CD4-positive, alpha-beta T cell treated with Interferon gamma for 1 hour (primary cell): ENCODE results near the gene CTRB1.
"Not testable (repeated sequence)": the region's sequence is repeated elsewhere in the genome, so short reads cannot be mapped to it uniquely, and the experiment has no call there.

ENCODE experiments used
- DNase-seq: peaks from one replicate; pipeline ENCODE4 v3.0.0-alpha.2; 2020

CTRB1 gene

DNA sequence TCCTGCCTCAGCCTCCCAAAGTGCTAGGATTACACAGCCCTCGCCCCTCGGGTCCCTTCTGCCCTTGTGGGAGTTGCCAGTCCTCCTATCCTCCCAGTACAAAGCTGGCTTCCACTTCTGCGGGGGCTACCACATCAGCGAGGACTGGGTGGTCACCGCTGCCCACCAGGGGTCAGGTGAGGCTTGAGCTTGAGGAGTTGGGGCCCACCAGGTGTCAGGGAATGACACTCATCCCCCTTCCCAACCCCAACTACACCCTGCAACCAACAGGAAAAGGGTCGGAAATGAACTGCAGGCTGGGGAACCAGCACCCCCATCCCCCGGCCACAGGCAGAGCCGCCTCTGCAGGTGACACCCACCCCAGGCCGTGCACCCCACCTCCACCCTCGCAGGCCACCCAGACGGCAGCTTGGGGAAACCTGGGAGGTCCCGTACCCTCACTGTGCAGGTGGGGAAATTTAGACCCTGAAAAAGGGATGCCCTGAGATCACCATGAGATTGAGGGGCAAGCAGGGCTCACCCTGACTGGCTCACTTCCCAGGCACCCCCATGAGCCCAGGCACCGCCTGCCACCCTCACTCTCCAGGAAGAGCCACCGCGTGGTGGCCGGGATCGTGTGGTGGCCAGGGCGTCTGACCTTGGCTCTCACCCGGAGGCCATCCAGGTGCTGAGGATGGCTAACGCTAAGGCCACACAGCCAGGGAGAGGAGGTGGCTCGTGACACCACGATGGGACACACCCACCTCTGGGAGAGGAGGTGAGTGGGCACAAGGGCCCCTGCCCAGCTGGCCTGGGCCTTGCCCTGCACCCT lies 8.0 kb downstream of the CTRB1 start:
- no peak for DNase-seq

DNA sequence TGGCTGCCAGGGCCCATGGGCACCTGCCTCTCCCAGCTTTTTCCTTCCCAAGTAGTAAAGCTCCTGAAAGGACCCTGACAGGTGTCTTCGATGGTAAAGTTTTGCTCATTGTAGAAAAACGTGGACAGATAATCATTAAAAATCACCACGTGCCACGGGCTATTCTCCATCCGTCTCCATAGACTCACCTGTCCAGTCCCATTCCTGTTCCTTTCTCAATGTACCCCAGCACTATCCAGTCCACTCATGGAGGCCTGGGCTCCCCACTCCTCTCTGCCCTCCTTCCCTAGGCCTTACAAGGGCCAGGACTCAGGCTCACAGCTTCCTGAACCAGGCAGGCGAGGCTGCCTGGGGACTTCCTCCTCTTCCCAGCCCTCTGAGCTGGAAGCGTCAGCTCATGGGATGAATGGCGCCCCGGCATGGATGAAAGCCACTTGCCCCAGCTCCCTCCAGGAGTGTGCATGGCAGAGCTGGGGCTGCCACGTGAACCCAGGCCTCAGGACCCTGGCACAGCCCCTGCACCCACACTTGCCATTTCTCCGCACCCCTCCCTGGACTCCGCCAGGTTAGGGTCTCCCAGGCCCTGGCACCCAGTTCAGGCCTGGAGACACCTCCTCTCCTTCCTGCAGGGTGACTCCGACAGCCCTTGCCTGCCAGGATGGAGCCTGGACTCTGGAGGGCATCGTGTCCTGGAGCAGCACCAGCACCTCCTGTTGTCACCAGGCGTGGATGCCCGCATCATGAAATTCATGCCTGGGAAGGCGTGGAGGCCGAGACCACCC lies 8.8 kb downstream of the CTRB1 start:
- DNase-seq: no peak

DNA sequence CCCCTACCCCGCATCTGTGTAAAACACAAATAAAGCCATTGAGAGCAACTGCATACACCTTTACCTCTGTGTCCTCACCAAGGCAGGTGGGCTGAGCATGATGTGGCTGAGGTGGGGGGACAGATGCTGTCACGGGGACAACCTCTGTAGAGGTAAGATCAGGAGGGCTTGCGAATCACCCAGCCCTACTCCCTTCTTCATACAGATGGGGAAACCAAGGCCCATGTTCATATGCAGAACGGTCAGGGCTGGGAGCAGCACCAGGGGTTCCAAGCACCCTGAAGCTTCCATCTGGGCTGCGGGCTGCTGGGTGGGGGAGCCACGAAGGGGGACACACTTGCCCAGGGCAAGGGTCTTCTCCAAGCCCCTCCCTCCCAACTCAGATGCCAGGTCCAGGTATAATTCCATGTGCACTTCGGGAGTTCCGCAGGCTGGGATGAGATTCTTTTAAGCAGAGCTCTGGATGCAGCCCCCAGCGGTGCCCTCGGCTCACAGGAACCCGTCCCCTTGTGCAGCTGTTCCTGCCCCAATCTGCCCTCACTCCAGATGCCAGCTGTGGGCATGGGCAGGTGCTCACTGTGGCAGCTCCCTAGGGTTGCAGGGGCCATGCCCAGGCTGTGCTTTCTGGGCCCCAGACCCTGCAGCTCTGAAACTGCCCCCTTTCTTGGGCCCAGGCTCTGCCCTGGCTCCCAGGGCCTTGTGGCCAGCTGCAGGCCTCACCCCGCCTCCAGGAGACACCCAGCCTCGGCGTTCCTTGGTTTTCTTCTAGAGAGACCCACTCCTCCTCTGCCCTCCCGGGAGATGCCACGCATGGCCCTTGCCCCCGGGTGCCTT lies 9.6 kb downstream of the CTRB1 start:
- no peak for DNase-seq

DNA sequence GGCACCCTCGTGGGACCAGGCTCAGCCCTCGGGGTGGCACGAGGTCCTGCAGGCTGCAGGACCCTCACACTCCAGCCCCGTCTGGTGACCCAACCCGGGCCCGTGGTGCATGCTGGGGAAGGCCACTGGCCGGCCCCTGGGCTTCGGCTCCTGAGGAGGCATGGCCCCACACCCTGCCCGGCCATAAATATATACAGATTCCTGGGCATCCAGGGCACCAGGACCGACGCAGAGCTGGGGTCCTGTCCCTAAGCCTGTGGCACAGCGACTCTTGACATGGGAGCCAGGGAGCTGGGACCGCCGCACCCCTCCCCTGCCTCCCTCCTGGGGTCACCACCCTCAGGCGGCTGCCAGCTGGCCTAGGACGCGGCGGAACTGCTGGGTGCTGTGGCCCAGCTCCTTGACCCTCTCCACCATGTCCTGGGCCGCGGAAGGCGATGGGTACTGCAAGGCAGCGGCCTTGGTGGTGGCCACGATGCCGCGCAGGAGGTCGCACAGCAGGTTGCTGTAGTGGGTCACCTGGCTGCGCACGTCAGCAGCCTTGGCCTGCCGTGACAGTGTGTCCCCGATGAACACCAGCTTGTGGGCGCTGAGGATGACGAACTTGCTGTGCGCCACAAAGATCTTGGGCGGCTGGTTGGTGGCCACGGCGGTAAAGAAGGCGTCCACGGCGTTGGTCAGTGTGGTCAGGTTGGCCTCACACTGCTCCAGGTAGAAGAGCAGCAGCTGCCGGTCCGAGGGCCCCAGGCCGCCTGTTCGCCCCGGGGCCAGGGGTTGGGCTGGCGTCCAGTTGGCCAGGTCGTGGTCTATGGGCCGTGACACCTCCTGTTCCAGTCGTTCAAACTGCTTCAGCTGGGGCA lies 10.6 kb downstream of the CTRB1 start:
- no peak for DNase-seq

DNA sequence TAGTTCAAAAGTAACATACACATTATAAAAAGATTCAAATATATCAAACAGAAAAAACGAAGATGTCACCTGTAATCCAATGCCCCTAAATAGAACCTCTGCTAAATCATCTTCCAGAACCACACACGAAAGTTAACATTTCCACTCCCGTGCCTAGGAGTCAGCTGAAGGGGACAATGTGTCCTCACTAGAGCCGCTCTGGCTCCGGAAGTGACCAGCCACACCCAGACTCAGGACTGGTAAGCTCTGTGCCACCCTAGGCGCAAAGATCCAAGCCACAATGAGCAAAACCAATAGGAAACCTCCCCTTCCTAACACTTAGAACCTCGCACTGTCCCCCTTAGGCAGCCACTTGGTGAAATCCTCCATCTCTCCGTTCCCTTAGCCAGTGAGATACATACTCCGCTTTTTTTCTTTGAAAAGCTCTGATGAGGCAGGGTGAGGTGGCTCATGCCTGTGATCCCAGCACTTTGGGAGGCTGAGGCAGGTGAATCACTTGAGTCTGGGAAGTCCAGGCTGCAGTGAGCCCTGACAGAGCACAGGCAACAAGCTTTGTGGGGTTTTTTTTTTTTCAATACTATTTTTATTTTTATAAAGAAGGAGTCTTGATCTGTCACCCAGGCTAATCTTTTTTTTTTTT lies 11.8 kb downstream of the CTRB1 start:
- no peak for DNase-seq

DNA sequence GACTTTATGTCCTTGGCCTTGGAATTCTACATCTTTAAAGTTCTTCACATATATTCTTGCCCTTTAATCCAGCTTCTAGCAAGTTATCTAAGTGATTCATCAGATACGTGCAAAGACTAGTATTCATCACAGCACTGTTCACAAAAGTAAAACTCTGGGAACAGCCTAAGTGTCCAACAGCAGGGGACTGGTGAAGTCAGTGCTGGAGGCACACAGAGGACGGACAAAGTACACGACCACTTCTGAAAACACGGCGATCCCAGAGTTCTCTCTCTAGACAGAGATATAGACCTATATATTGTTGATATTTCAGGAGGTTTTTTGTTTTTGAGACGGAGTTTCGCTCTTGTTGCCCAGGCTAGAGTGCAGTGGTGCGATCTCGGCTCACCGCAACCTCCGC lies 12.8 kb downstream of the CTRB1 start:
- DNase-seq: no peak

DNA sequence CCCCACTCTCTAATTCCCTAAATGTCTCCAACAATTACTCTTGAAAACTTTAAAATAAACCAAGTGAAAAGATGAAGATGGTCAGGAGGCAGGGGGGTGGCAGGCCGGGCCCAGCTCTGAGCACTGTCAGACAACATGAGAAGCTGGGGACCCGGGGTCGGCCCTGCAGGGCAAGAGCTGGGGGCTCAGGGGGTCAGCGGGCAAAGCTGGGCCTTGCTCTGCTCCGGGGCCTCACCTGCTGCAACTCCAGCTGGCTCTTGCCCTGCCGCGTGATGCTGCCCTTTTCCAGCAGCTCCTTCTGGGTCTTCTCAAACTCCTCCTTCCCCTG lies 14.8 kb downstream of the CTRB1 start:
- no peak for DNase-seq

DNA sequence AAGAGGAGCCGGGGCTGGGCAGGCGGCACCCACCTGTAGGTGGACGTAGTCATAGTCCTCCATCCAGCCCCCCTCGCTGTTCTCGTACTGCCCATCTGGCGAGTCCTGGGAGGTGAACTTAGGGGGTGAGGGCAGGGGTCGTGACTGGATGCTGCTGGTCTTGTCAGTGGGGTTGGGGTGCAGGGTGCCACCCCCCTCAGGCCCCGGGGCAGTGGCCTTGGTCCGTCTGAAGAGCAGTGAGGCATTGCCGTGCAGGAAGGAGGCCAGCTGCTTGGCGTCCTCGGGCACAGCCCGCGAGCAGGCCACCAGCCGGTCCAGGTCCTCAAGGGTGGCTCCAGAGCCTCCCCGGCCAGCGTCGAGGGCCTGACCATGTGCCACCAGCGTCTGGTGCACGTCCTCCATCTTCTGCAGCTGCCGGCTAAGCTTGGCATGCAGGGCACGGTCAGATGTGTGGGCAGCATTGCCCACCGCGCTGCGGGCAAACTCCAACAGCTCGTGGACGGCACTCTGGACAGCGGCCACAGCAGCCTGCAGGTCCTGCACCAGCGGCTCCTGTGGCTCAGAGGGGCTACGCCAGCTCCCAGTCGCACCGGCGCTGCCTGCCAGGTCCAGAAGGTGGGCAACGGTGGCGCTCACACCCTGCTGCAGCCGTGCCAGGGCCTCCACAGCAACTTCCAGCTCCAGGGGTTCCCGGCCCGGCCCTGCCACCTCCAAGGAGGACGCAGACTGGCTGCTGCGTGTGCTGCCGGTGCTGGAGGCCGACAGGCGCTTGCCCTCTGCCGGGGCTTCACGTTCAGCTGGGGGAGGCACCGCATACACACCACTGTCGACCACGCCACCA lies 16.3 kb downstream of the CTRB1 start:
- no peak for DNase-seq

DNA sequence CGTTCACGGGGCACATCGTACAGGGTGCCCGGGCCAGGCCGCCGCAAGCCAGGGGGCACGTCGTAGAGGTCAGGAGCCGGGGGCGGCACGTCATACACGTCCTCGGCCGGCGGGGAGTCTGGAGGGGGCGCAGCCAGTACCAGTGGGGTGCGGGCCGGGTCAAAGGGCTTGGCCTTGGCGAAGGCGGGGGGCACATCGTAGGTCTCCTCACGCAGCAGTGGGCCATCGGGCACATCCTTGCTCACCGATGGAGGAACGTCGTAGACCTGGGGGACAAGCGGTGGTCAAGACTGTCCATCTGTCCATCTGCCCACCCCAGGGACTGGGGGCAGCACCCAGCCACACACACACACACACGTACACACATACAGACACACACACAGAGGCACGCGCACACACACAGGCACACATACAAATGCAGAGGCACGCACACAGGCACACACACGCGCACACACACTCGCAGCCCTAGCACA lies 17.0 kb downstream of the CTRB1 start:
- DNase-seq: no peak

DNA sequence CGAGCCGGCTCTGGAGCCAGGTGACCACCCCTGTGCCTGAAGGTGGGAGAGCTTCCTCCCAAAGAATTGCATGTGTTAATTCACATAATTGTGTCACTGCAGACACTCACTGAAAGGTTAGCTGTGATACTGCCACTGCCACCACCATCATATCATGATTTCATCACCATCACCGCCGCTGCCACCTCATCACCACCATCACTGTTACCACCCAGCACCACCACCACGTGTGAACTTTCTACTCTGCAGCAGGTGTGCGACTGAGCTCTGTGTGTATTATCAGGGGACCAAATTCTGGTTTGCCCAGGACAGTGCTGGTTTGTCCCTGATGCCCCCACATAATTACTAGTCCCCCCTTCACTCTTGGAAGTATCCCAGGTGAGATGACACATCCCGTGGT lies 17.4 kb downstream of the CTRB1 start:
- DNase-seq: no peak

DNA sequence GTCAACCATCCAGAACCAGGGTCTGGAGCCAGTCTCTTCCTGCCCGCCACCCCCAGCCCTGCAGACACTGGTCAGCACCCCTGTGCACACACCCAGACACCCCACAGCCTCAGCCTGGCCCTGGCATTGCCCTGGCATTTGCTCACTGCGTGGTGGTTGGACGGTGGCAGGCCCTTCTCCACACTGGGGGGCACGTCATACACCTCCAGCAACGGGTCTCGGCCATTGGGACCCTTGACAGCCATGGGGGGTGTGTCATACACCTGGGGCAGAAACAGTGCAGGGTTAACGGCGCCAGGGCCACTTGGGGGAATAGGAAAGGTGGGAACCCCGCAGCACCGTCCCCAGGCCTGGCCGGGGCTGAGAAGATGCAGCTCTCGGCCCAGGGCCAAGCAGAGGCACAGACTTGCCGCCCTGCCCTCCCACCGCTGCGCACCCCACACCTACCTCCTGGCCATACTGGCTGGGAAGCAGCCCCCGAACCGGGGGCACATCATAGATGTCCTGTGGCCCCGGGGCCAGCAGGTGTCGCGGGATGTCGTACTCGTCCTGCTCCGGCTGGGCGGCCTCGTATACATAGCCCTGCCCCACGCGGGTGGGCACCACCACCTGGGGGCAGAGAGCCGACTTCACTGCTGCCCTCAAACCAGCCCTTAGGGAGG lies 18.1 kb downstream of the CTRB1 start:
- DNase-seq: no peak

DNA sequence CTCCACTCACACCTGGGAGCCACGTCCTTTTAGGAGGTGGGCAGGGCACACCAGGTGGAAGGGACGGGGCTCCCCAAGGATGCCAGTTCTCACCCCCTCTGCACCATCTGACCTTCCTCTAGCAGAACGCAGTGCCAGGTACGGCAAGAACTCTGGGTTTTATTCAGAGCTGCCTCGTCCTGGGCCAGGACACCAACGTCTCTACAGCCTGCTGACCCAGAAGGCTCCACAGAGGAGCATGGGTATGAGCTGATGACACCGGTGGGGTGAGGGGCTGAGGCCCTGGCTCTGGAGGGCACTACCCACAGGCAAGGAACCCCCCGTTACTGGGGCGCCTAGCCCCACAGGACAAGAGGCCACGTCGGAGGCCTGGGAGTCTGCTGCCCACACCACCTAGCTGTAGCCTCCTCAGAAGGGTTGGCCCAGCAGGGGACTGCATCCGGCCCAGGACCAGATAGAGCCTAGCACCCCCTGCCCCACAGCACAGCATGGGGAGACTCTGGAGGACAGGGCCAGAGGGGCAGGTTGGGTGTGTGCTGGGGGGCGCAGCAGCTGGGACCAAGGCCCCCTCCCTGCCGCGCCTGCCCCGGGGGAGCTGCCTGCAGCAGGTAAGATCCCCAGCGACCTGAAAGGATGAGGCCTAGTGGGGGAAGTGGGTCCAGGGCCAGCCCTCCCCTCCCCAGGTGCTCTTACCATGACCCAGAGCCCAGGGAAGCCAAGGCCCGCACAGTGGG lies 18.8 kb downstream of the CTRB1 start:
- no peak for DNase-seq

DNA sequence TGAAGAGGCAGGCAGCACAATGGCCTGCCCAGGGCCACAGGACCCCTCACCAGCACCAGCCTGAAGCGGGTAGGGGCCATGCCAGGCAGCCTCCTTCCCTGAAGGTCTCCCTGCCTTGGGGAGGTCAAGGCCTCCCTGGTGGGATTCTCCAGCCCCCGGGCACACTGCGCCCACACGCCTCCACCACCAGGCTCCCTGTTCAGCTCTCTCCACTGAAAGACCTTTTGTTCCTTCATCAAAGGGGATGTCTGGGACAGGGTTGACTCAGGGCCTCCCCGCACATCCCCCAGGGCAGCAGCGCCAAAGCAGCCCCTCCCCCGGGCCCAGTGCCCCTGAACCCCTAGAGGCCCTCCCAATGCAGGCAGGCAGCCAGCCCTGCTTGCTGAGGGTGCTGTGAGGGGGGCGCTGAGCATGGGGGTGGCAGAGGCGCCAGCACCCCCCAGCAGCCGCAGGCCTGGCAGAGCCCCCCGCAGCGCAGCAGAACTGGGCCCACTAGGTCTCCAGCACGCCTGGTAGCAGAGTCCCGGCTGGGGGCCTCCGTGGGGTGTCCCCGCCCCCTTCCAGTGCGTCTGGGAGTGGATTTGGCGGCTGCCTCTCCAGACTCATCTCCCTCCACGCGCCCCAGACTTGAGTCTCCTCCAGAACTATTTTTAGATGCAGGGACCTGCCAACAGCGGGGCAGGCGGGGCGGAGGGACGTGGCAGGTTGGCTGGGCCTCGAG lies 19.5 kb downstream of the CTRB1 start:
- no peak for DNase-seq

DNA sequence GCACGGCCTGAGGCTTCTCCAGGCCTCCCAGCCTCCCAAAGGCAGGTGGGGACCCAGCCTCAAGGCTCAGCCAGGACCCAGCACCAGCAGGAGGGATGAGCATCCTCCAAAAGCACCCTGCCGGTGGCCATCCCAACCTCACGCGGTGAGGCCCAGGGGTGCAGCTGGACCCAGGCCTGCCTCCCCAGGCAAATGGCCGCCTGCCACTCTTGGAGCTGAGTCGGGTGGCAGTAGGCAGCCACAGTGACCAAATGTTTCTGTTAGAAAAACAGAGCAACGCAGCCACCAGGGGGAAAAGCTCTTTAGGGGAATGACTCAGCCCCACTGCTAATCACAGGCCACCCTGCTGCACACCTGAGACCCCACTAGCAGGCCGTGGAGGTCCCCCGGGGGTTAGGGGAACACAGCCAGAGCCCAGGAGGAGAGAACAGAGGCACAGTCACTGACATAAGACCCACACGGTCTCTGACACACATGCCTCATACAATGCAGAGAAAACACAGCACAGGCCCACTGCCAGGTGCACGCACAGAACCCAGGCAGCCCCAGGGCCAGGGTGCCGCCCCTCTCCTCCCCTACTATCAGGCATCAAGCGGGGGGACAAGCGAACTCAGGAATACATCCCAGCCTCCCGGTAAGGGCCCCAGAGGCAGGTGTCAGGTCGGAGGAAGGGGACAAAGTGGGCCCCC lies 20.2 kb downstream of the CTRB1 start:
- DNase-seq: no peak

DNA sequence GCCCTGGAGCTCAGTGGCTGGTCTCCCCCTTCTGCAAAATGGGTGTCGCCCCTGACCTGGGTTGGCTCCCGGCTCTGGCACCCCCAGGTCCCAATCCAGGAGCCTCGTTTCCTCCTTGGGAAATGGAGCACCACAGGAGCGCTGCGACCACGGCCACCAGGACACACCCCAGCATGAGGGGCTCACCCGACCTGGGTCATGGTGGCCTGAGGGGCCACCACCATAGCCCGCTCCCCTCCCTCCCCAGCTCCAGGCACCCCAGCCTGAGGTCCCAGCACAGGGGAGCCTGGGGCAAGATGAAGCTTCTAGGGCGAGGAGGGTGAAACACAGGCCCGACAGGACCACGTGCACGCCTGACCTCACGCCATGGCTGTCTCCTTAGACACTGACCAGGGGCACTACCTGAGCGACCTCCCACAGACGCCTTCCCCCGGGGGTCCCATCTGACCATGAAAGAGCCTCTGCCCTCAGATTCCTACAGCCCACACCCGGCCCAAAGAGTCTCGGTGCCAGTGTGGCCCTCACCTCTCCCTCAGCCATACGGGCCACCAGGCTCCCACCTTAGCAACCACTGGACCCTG lies 20.8 kb downstream of the CTRB1 start:
- no peak for DNase-seq

DNA sequence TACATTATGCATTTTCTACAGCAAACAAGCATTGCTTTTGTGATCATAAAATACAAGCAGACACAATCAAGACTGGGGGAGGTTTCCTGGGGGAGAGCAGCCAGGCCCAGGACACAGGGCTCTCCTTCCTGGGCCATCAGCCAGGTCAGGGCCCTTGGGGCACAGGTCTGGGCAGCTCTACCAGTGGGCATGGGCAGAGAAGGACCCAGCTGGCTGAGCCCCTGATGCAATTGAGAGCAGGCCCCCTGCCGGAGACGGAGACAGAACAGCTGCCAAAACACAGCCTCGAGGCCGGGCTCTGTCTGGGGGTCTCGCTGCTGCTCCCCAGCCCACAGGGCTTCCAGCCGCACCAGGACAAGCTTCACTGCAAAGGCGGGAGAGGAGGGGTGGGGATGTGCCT lies 21.8 kb downstream of the CTRB1 start:
- DNase-seq: not testable (repeated sequence)

DNA sequence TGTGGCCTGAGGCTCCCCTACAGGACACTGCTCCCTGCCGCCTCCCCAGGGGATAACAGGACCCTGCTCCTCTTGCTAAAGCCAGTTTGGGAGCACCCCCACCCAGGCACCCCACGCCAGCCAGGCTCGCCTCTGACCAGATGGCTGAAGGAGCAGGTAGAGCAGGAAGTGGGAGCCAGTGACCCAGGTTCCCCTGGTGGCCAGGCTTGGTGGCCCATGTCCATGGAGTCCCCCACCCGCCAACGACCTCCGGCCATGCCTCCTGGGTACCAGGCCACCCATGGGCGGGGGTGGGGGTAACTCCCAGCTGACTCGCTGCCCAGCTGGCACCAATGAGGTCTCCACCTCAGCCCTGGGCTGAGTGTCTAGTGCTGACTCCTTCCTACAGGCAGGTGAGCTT lies 22.6 kb downstream of the CTRB1 start:
- DNase-seq: no peak

DNA sequence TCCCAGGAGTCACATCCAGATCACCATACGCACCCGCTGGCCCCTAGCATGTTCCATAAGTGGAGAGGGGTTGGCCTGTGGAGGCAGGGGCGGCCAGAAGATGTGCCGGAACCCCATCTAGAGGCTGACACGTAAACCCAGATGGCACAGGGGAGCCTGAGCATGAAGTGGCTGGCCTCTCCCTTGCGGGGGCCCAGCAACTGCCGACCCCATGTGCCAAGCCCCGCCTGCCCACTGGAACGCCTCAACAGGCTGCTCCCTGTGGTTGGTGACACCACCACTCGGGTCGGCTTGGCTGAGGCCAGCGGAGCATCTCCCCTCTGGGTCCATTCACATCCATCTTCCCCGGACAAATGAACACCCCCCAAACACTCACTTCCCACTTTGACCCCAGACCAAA lies 23.2 kb downstream of the CTRB1 start:
- DNase-seq: no peak
